Measurements from ENCODE around the gene WRNIP1.

The WRNIP1 gene

GRCh38 chr6:2733324-2733723 lies 31.9 kb upstream of the WRNIP1 start:
- no peak overlapping the region for H3K4me3 ChIP-seq (replicated peaks; ENCODE audit: low read depth, low read length)
- TF ChIP-seq CTCF (IDR thresholded peaks at IDR 0.05; ENCODE audit: low read length, missing control alignments): no peak
- DNase-seq (ENCODE audit: low read depth): no peak

- no peak for TF ChIP-seq CTCF (IDR thresholded peaks at IDR 0.05; ENCODE audit: low read length, missing control alignments)
- no peak for DNase-seq (ENCODE audit: low read depth)
- no peak overlapping the region for H3K4me3 ChIP-seq (replicated peaks; ENCODE audit: low read depth, low read length)
Measured at GRCh38 chr6:2733736-2734480, 31.3 kb upstream of the WRNIP1 start.

GRCh38 chr6:2734488-2735166 lies 30.6 kb upstream of the WRNIP1 start:
- no peak overlapping the region for H3K4me3 ChIP-seq (replicated peaks; ENCODE audit: low read depth, low read length)
- no peak for TF ChIP-seq CTCF (IDR thresholded peaks at IDR 0.05; ENCODE audit: low read length, missing control alignments)
- DNase-seq (ENCODE audit: low read depth): no peak

- H3K4me3 ChIP-seq (replicated peaks; ENCODE audit: low read depth, low read length): no peak overlapping the region
- DNase-seq (ENCODE audit: low read depth): no peak
- TF ChIP-seq CTCF (IDR thresholded peaks at IDR 0.05; ENCODE audit: low read length, missing control alignments): no peak
Measured at GRCh38 chr6:2737885-2738284, 27.3 kb upstream of the WRNIP1 start.

GRCh38 chr6:2738373-2738979 lies 26.7 kb upstream of the WRNIP1 start:
- peak; percentile 85 for TF ChIP-seq CTCF (IDR thresholded peaks at IDR 0.05; ENCODE audit: low read length, missing control alignments)
- DNase-seq (ENCODE audit: low read depth): peak; percentile 79
- H3K4me3 ChIP-seq (replicated peaks; ENCODE audit: low read depth, low read length): no peak overlapping the region

GRCh38 chr6:2739335-2739734 lies 25.9 kb upstream of the WRNIP1 start:
- TF ChIP-seq CTCF (IDR thresholded peaks at IDR 0.05; ENCODE audit: low read length, missing control alignments): no peak
- peak; percentile 38 for DNase-seq (ENCODE audit: low read depth)
- H3K4me3 ChIP-seq (replicated peaks; ENCODE audit: low read depth, low read length): no peak overlapping the region

Measured in fibroblast of pulmonary artery (primary cell).